ENCODE measurements around the gene TMEM72.

TMEM72 gene

GRCh38 chr10:44934416-44935200, 23.5 kb downstream of the TMEM72 start:
- no peak for DNase-seq (ENCODE audit: low read depth)

GRCh38 chr10:44935201-44935965, 24.2 kb downstream of the TMEM72 start:
- DNase-seq (ENCODE audit: low read depth), result no peak

- DNase-seq (ENCODE audit: low read depth), result no peak
These were observed 24.8 kb downstream of the TMEM72 start for GRCh38 chr10:44935966-44936295.

- no peak for DNase-seq (ENCODE audit: low read depth)
These were observed 25.3 kb downstream of the TMEM72 start for GRCh38 chr10:44936314-44936975.

- no peak for DNase-seq (ENCODE audit: low read depth)
These were observed 26.3 kb downstream of the TMEM72 start for GRCh38 chr10:44937196-44938005.

DNA sequence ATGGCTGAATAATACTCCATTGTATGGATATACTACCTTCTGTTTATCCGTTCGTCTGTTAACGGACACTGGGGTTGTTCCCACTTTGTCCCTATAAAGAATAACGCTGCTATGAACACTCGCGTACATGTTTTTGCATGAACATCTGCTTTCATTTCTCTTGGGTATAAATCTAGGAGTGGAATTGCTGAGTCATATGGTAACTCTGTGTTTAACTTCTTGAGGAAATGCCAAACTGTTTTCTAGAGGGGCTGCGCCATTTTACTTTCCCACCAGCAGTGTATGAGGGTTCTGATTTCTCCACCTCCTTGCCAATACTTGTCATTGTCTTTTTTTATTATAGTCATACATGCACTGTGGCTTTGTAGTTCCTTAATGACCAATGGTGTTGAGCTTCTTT, 27.8 kb downstream of the TMEM72 start:
- no peak for DNase-seq (ENCODE audit: low read depth)

DNA sequence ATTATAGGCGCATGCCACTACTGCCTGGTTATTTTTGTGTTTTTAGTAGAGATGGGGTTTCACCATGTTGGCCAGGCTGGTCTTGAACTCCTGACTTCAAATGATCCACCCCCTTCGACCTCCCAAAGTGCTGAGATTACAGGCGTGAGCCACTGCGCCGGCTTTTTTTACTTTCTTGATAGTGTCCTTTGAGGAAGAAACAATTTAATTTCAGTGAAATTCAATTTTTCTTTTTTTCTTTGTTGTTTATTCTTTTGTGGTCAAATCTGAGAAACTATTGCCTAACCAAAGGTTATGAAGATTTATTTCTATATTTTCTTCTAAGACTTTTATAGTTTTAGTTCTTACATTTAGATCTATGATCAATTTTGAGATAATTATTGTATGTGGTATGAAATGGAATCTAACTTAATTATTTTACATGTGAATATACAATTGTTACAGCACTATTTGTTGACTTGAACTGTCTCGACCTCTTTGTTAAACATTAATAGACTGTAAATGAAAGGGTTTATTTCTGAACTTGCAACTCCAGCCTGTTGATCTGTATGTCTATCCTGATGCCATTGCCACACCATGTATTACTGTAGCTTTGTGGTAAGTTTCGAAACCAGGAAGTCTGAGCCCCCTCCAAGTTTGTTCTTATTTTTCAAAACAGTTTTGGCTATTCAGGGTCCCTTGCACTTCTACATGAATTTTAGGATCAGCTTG, 28.7 kb downstream of the TMEM72 start:
- no peak for DNase-seq (ENCODE audit: low read depth)

DNA sequence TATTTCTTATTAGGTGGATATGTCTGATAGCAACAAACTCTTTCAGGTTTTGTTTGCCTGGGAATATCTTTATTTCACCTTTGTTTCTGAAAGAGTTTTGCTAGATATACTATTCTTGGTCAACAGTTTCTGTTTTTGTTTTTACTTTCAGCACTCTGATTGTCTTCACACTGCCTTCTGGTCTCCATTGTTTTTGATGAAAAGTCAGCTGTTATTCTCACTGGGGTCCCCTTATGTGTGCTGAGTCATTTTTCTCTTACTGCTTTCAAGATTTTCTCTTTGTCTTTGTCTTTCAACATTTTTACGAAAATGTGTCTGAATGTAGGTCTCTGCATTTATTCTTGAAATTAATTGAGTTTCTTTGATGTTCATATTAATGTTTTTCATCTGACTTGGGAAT, 33.2 kb downstream of the TMEM72 start:
- no peak for DNase-seq (ENCODE audit: low read depth)

DNA sequence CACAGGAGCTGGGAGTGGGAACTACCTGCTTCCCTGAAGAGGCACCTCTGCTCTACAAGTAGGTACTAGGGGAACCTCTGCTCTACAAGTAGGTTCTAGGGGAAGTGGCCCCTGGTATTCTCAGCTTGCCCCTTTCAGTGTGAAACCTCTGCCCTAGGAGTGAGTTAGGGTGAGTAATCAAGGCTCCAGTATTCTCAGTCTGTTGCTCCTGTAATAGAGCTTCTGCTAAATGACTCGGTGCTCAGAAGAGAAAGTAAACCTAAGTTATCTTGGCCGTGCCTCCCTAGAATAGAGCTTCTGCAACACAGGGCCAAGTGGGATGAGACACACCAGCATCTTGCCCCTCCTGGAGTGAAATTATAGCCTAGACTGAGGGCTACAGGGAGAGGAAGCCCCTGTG, 35.1 kb downstream of the TMEM72 start:
- no peak for DNase-seq (ENCODE audit: low read depth)

DNA sequence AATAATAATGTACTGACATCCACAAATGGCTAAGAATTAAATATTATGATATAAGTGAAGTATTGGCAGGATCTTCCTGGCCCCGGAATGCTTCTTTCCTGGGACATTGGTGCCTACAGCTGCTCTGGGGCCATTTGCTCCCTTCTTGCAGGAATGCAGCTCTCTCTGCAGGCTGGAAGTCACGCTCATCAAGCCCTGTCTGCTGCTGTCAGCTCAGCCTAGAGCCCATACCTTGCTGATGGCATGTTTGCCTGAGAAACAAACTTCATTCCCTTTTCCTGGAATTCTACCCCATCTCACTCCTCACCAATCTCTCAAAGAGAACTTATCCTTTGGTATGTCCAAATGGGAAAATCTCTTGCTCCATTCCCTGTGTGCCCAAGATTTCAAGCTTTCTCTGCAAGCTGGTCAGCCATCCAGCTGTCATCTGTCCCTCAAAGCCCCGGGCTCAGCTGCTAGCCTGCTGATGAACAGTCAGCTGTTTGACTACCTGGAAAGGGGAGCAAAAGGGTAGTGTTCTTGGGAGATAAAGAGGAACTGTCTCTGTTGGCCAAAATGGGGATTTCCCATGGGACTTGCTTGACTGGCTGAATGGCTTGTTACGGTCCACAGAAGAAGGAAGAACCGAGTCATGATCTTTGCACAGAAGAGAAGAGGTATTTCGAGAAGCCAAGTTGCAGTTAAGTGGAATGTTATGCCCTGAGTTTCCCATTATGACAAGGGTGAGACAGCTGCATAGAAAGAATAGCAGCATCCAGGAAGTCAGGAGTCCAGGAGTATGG, 36.4 kb downstream of the TMEM72 start:
- DNase-seq (ENCODE audit: low read depth), result no peak

- no peak for DNase-seq (ENCODE audit: low read depth)
These were observed 37.5 kb downstream of the TMEM72 start for GRCh38 chr10:44948642-44949041.

DNA sequence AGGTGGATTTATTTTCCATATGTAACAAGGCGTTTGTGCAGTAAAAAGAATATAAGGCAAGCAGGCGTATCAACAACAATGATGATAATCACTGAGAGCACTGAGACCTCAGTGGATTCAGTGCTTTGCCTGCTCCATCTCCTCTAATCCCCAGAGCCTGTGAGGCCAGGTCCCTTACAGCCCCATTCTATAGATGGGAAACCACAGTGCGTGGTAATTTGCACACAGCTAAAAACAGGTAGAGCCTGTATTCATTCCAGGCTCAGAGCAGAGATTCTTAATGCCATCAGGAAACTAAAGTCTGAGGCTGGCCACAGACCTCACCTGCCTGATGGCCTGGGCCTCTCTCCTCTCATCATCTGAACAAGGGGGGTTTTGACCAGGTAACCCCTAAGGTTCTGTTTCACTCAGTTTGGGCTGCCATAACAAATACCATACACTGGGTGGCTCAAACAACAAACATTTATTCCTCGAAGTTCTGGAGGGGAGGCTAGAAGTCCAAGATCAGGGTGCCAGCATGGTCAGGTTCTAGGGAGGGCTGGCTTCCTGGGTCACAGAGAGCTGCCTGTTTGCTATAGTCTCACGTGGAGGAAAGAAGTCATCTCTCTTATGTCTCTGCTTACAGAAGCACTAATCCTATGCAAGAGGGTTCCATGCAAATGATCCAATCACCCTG, 38.1 kb downstream of the TMEM72 start:
- DNase-seq (ENCODE audit: low read depth), result no peak

- DNase-seq (ENCODE audit: low read depth), result no peak
These were observed 38.8 kb downstream of the TMEM72 start for GRCh38 chr10:44949915-44950314.

DNA sequence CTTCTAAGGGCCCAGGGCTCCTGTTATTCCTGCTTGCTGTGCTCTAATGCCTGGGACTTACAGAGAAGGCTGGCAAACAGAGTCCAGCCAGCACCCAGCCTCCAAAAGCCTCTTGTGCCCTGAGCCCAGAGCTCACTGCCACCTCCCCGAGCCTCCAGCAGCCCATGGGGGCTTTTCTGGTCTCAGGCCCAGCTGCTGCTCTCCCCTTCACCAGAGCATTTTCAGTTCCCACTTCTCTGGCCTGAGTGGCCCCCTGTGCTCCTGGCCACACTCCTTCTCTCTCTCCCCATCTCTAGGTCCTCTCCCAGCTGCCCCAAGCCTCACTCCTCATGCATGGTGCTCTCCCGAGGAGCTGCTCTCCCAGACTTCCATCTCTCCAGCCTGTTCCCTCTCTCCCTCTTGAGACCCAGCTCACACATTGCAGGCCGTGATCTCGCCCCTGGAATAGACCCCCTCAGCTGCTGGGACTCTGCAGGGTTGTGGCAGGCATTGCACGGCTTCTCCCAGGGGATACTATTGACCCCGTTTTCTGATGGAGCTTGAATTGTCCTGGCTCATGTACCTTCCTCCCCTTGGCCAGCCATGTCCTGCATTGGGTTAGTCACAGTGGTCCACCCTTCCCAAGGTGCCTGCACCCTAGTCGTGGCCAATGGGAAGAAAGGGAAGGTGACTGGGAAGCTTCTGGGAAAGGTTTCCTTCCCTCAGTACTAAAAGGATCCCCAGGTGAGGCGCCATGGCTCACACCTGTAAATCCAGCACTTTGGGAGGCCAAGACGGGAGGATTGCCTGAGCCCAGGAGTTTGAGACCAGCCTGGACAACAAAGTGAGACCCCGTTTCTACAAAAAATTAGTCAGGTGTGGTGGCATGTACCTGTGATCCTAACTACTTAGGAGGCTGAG, 39.4 kb downstream of the TMEM72 start:
- no peak for DNase-seq (ENCODE audit: low read depth)

- DNase-seq (ENCODE audit: low read depth), result no peak
These were observed 40.6 kb downstream of the TMEM72 start for GRCh38 chr10:44951576-44952226.

DNA sequence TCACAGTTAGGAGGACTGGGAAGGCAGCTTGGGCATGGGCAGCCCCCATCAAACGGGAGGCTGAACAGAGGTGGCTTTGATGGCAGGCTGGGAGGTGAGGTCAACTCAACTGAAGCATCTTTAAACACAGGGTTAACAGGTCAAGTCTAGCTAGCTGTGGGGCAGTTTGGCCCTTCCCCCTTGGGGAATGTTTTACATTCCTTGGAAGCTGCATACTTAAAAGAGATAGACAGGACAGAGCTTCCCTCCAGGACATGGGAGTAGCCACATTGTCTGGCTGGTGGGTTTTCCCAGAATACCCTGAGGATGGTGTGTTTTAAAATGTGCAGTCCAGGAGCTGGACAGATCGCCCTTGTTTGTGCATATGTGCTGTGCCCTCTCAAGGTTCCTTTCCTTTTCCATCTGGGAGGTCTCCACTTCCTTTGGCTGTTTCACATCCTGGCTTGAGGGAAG, 41.7 kb downstream of the TMEM72 start:
- DNase-seq (ENCODE audit: low read depth), result no peak

- no peak for DNase-seq (ENCODE audit: low read depth)
These were observed 42.9 kb downstream of the TMEM72 start for GRCh38 chr10:44954042-44954441.

DNA sequence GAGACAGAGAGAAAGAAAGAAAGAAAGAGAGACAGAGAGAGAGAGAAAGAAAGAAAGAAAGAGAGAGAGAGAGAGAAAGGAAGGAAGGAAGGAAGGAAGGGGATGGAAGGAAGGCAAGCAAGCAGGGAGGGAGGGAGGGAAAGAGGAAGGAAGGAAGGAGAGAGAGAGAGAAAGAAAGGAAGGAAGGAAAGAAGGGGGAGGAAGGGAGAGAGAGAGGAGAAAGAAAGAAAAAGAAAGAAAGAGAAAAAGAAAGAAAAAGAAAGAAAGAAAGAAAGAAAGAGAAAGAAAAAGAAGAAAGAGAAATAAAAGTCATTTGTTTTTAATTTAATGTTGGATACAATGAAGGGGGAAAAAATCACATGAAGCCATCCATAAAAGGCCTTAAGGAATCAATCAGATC, 43.8 kb downstream of the TMEM72 start:
- no peak for DNase-seq (ENCODE audit: low read depth)

Data from activated T-cell treated with anti-CD3 and anti-CD28 coated beads for 24 hours (primary cell).